ENCODE data around the gene TOR1AIP1. TPM values are rescaled to one million over a fixed set of nuclear protein-coding genes. Genes with fewer than 3 reads are reported as not detected.
A peak's percentile ranks its signal among the peaks of the same experiment; 100 is the strongest.

TOR1AIP1 gene
- total and polyA plus RNA-seq, 2 donors (not counting 1 experiment from before 2014, with no cell fraction given): 51.1 to 62.3 TPM

GRCh38 chr1:179930867-179931266 is 48.8 kb downstream of the TOR1AIP1 start:
- Histone ChIP-seq H3K4me2 (ENCODE audit: extremely low read depth, insufficient read depth, low read length) (no peak overlapping the region), H3K9me3 (ENCODE audit: control insufficient read depth, insufficient read depth, low read depth, low read length) (no peaks in the 10 kb centered on the region), H4K20me1 (ENCODE audit: control insufficient read depth, extremely low read depth, insufficient read depth, low read length) (no peaks in the 10 kb centered on the region), H3K4me1 (ENCODE audit: control insufficient read depth, extremely low read depth, insufficient read depth, low read length) (peaks cover 5% of the 10 kb centered on the region), H3K9ac (ENCODE audit: insufficient read depth, low read length) (no peak overlapping the region), H3K27me3 (ENCODE audit: control insufficient read depth, insufficient read depth, low read length) (no peaks in the 10 kb centered on the region), H3K36me3 (ENCODE audit: control insufficient read depth, insufficient read depth, low read length) (no peaks in the 10 kb centered on the region), H2AFZ (ENCODE audit: low read length) (no peak overlapping the region), H3K79me2 (ENCODE audit: control insufficient read depth, insufficient read depth, low read length) (no peaks in the 10 kb centered on the region), H3K27ac (ENCODE audit: insufficient read depth, low read length) (no peak overlapping the region), H3K4me3 (replicated peaks in 1 of 4; ENCODE audit: control extremely low read depth in 1 of 4, insufficient read depth in 1 of 4, low read depth in 3 of 4, low read length in 4 of 4) (no peak overlapping the region)
- peak in 1 of 2 donors; percentile 27 for DNase-seq (ENCODE audit: low read depth in 2 of 2)
- TF ChIP-seq EZH2 (IDR thresholded peaks at IDR 0.05; ENCODE audit: low read length, missing control alignments): no peak
- TF ChIP-seq CTCF (conservative IDR thresholded peaks at IDR 0.05 in 1 of 2, IDR thresholded peaks at IDR 0.05 in 1 of 2; ENCODE audit: low read depth in 1 of 2, low read length in 2 of 2): no peak

- H3K4me2 ChIP-seq (ENCODE audit: extremely low read depth, insufficient read depth, low read length): no peak overlapping the region
- no peaks in the 10 kb centered on the region for H3K79me2 ChIP-seq (ENCODE audit: control insufficient read depth, insufficient read depth, low read length)
- no peaks in the 10 kb centered on the region for H3K4me1 ChIP-seq (ENCODE audit: control insufficient read depth, extremely low read depth, insufficient read depth, low read length)
- no peak overlapping the region for H2AFZ ChIP-seq (ENCODE audit: low read length)
- H3K9me3 ChIP-seq (ENCODE audit: control insufficient read depth, insufficient read depth, low read depth, low read length): no peaks in the 10 kb centered on the region
- TF ChIP-seq CTCF (conservative IDR thresholded peaks at IDR 0.05 in 1 of 2, IDR thresholded peaks at IDR 0.05 in 1 of 2; ENCODE audit: low read depth in 1 of 2, low read length in 2 of 2) (no peak), EZH2 (IDR thresholded peaks at IDR 0.05; ENCODE audit: low read length, missing control alignments) (no peak)
- no peak overlapping the region for H3K9ac ChIP-seq (ENCODE audit: insufficient read depth, low read length)
- DNase-seq (ENCODE audit: low read depth in 2 of 2): no peak
- H3K27ac ChIP-seq (ENCODE audit: insufficient read depth, low read length): no peak overlapping the region
- H3K27me3 ChIP-seq (ENCODE audit: control insufficient read depth, insufficient read depth, low read length): no peaks in the 10 kb centered on the region
- H3K4me3 ChIP-seq (replicated peaks in 1 of 4; ENCODE audit: control extremely low read depth in 1 of 4, insufficient read depth in 1 of 4, low read depth in 3 of 4, low read length in 4 of 4): no peak overlapping the region
- no peaks in the 10 kb centered on the region for H3K36me3 ChIP-seq (ENCODE audit: control insufficient read depth, insufficient read depth, low read length)
- H4K20me1 ChIP-seq (ENCODE audit: control insufficient read depth, extremely low read depth, insufficient read depth, low read length): no peaks in the 10 kb centered on the region
Observed at GRCh38 chr1:179933219-179933618, 51.1 kb downstream of the TOR1AIP1 start.

- Histone ChIP-seq H3K27ac (ENCODE audit: insufficient read depth, low read length) (no peak overlapping the region), H3K36me3 (ENCODE audit: control insufficient read depth, insufficient read depth, low read length) (no peaks in the 10 kb centered on the region), H3K9ac (ENCODE audit: insufficient read depth, low read length) (no peak overlapping the region), H3K4me3 (replicated peaks in 1 of 4; ENCODE audit: control extremely low read depth in 1 of 4, insufficient read depth in 1 of 4, low read depth in 3 of 4, low read length in 4 of 4) (no peak overlapping the region), H4K20me1 (ENCODE audit: control insufficient read depth, extremely low read depth, insufficient read depth, low read length) (no peaks in the 10 kb centered on the region), H3K4me1 (ENCODE audit: control insufficient read depth, extremely low read depth, insufficient read depth, low read length) (no peaks in the 10 kb centered on the region), H3K4me2 (ENCODE audit: extremely low read depth, insufficient read depth, low read length) (no peak overlapping the region), H2AFZ (ENCODE audit: low read length) (no peak overlapping the region), H3K27me3 (ENCODE audit: control insufficient read depth, insufficient read depth, low read length) (no peaks in the 10 kb centered on the region), H3K9me3 (ENCODE audit: control insufficient read depth, insufficient read depth, low read depth, low read length) (no peaks in the 10 kb centered on the region), H3K79me2 (ENCODE audit: control insufficient read depth, insufficient read depth, low read length) (no peaks in the 10 kb centered on the region)
- TF ChIP-seq EZH2 (IDR thresholded peaks at IDR 0.05; ENCODE audit: low read length, missing control alignments) (no peak), CTCF (conservative IDR thresholded peaks at IDR 0.05 in 1 of 2, IDR thresholded peaks at IDR 0.05 in 1 of 2; ENCODE audit: low read depth in 1 of 2, low read length in 2 of 2) (no peak)
- no peak for DNase-seq (ENCODE audit: low read depth in 2 of 2)
Observed at GRCh38 chr1:179935909-179936496, 53.9 kb downstream of the TOR1AIP1 start.

All from fibroblast of lung (primary cell).